HG02571 (cell line): ENCODE measurements around the gene MFAP3.
"Not testable (repeated sequence)": the region's sequence is repeated elsewhere in the genome, so short reads cannot be mapped to it uniquely, and the experiment has no call there.

Source experiments
- ATAC-seq: cut with Tn5 transposase; IDR thresholded peaks from one replicate; pipeline ENCODE4 v1.9.1; 2021; ENCODE audit warnings: mild to moderate bottlenecking, moderate library complexity; ENCODE audit not compliant: unreplicated experiment

The MFAP3 gene

GRCh38 chr5:154049636-154050035 lies 10.9 kb downstream of the MFAP3 start:
- ATAC-seq, result no peak

DNA sequence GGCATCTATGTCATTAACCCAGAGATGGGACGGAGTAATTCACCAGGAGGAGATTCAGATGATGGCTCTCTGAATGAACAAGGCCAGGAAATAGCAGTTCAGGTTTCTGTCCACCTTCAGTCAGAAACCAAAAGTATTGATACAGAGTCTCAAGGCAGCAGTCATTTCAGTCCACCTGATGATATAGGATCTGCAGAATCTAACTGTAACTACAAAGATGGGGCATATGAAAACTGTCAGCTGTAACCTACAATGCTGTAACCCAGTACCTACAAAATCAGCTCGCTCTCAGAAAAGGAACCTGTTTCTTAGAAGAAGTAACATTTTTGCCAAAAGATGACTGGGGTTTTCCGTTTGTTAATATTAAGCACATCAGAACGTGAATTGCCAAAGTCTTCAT lies 14.7 kb downstream of the MFAP3 start:
- ATAC-seq, result no peak

GRCh38 chr5:154055201-154055600 lies 16.4 kb downstream of the MFAP3 start:
- no peak for ATAC-seq

- ATAC-seq, result peak; percentile 60
Observed at GRCh38 chr5:154058055-154059038, 19.6 kb downstream of the MFAP3 start.

- ATAC-seq, result peak; percentile 40
Observed at GRCh38 chr5:154059039-154059430, 20.3 kb downstream of the MFAP3 start.

DNA sequence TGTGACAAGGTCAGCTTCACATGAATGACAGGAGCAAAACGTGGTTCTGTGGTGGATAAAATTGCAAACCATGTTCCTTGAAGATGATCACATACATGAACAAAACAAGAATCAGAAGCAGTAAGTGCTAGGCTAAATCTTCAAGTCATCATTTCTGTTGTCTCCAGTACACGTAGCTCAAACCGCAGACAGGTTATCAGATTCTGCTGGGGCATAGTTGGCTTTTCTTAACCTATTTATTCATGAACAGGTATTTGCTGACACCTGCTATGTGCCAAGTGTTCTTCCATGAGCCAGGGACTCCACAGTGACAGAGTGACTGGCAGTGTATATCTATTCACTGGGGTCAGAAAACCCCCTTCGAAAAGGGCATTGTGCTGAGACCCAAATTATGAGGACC lies 20.8 kb downstream of the MFAP3 start:
- ATAC-seq, result no peak

DNA sequence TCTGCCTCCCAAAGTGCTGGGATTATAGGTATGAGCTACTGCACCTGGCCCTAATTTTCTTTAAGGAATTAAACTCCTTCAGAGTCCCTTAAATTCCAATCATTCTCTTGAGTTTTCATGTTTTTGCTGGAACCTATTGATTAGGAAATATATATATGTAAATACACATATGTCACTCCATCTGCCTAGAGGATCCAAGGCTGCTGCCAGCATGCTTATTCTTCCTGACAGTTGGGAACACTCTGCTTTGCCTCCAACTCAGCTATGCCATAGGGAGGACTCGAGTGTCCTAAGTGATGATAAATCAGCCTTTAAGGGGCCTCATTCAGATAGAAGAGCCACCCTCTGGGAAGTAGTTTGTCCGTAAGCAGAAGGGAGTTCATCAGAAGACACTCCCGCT lies 21.8 kb downstream of the MFAP3 start:
- ATAC-seq, result no peak

- no peak for ATAC-seq
Observed at GRCh38 chr5:154063372-154063771, 24.6 kb downstream of the MFAP3 start.

GRCh38 chr5:154065971-154066370 lies 27.2 kb downstream of the MFAP3 start:
- ATAC-seq, result no peak

DNA sequence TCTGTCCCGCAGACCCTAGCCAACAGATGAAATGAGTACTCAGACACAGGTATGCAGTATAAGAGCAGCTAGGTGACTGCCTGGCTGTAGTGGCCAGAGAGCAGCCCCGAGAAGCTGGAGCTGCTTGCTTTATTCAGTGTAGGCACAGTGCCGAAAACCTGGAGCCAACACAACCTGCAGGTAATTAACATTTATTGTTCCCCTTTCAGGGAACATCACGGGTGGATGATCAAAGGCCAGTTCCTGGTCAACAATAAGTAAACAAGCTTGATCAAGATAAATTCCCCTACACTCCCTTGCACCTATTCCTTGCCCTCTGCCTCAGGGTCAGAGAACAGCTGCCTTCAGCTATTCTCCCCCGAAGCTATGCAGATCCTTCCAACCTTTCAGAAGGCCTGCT lies 31.1 kb downstream of the MFAP3 start:
- not testable (repeated sequence) for ATAC-seq

- ATAC-seq, result no peak
Observed at GRCh38 chr5:154071799-154072413, 33.1 kb downstream of the MFAP3 start.

GRCh38 chr5:154072414-154073171 lies 33.8 kb downstream of the MFAP3 start:
- ATAC-seq, result peak; percentile 92

GRCh38 chr5:154076240-154076922 lies 37.6 kb downstream of the MFAP3 start:
- no peak for ATAC-seq

DNA sequence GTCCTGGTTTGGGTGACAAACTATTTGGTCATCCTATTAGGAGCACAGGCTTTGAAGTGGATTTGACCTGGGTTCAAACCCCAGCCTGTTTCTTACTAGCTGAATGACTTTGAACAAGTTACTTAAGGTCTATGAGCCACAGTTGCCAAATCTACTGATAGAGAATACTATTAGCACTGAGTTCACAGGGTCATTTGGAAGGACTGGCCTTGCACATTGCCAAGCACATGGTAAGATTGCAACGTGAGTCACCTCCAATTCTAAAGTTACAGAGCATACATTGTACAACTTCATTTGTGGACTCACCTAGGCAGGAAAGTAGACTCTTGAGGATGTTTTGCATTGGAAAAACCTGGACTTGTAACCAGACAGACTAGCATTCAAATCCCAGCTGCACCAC lies 38.9 kb downstream of the MFAP3 start:
- ATAC-seq, result no peak

- ATAC-seq, result no peak
Observed at GRCh38 chr5:154078272-154078671, 39.5 kb downstream of the MFAP3 start.

DNA sequence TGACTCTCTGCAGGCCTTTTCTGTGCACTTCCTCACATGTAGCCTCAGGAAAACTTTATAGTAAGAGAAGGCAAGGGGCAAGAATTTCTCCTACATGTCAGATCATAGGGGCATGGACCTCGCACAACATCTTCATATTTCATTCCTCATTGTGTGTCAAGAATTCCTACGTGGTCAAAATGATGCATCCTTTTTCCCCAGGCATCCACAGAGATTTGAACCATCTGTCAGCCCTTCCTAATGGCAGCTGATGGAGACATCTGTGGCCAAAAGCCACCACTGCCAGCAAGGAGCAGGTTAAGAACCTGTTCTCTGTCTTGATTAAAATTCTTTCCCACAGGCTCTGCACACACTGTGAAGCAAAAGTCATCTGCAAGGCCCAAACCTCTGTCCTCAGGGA lies 42.5 kb downstream of the MFAP3 start:
- ATAC-seq, result no peak

DNA sequence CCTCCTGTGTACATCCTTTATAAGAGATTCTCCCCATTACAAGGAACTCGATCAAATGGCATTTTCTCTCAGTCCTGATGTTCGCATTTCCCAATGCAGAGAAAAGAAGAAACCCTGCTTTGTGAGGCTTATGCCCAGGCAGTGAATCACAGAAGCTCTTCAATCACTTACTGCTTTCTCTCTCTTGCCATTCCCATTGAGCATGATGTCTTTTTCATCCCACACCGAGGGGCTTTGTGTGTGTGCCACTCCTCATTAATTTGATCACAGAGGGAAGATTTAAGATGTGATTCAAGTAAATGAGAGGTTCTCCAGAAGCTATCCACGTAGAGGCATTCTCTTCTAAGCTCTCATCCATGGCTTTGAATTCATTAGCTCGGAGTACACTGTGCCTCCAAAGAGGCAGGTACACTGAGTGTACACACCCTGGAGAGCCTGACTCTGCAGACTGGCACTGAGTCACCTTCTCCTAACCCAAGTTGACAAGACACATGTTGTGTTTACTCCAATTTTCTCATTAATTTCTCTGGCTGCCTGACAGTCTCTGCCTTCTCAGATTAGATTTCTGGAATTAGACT lies 45.4 kb downstream of the MFAP3 start:
- no peak for ATAC-seq

DNA sequence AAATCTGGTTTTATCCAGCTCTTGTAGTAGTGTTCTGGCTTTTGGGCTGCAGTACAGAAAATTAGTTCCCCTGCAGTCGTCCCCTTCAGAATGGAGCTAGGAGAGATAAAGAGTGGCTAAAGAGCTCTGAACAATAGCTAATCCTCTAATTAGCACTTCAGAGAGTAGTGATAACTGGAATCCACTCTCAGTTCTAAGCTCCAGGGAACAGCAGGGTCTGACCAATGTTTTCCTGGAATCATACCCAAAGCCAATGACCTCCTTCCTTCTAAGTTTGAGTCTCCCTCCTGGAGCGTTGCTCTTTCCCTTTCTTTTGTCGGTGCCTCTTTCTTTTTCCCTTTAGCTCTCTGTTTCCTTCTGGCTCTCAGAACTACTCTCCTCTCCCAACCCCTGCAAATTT lies 47.4 kb downstream of the MFAP3 start:
- ATAC-seq, result no peak

- no peak for ATAC-seq
Observed at GRCh38 chr5:154086641-154087040, 47.9 kb downstream of the MFAP3 start.

DNA sequence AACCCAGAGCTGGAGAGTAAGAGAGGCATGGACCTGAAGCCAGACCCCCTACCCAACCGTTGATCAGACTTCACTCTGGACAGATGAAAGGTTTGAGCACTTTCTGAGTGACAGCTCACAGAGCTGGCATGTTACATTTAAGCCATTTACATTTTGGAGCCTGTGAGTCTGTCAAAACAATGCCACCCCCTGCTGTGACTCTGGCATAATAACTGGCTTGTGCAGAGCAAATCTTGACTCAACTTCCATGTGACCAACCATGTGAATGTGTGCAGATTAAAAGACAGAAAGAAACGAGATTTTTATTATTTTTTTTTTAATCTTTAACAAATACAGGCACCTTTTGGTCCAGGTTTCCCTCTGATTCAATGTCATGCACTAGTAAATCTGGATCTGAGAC lies 48.5 kb downstream of the MFAP3 start:
- no peak for ATAC-seq

- no peak for ATAC-seq
Observed at GRCh38 chr5:154088801-154089200, 50.0 kb downstream of the MFAP3 start.
